ENCODE results near the gene PYM1. TPM values are rescaled to one million over a fixed set of nuclear protein-coding genes. Genes with fewer than 3 reads are reported as not detected.

Gene PYM1
- total RNA-seq, 1 experiment from 2014 or later, result 24.8 TPM

GRCh38 chr12:55940065-55940732 is 12.5 kb upstream of the PYM1 start:
- DNase-seq (ENCODE audit: low read depth, low spot score) (peak; percentile 59), ATAC-seq (peak; percentile 100)
- no TSS peak for BruUV-seq (replicated peaks)
- intact Hi-C loops (cut with micrococcal nuclease), result loop anchor here (1.0 kb wide), 1 partner anchor 120 kb away; no protein-coding TSS in a partner anchor
- H2AFZ ChIP-seq (ENCODE audit: low read depth, low read length, poor library complexity, severe bottlenecking), result no peak overlapping the region
- no peaks in the 10 kb centered on the region for H3K9me3 ChIP-seq (ENCODE audit: control insufficient read depth in 1 of 2, insufficient read depth in 1 of 2, low read depth in 1 of 2, low read length in 2 of 2)
- no peak for TF ChIP-seq ZBTB33 (IDR thresholded peaks at IDR 0.05; ENCODE audit: extremely low read depth, insufficient replicate concordance, low read length)
- TF ChIP-seq YY1 (IDR thresholded peaks at IDR 0.05; ENCODE audit: extremely low read depth, insufficient replicate concordance, low read depth, low read length), result peak; percentile 17
- peak; percentile 91 for TF ChIP-seq RAD21 (IDR thresholded peaks at IDR 0.05; ENCODE audit: low read depth)
- TF ChIP-seq CTCF (IDR thresholded peaks at IDR 0.05 in 2 of 3, conservative IDR thresholded peaks at IDR 0.05 in 1 of 3; ENCODE audit: borderline replicate concordance in 1 of 3, insufficient read depth in 1 of 3, low read depth in 2 of 3, low read length in 2 of 3), result peak; percentile 75 to 93 (median 91); a peak in 5 of 6 replicates
- no peaks in the 10 kb centered on the region for H3K27me3 ChIP-seq (ENCODE audit: insufficient read depth, low read length)
- H3K9ac ChIP-seq (ENCODE audit: low read length), result no peak overlapping the region
- peak overlapping the region; percentile 64 for H3K4me2 ChIP-seq (ENCODE audit: low read length)
- no peaks in the 10 kb centered on the region for H3K9me2 ChIP-seq (ENCODE audit: insufficient read depth)
- ChIA-PET CTCF (interaction anchor here (0.6 to 2.3 kb wide), 17 partner anchors 8 to 305 kb away, joined by 3 to 18 read pairs (median 4); partner anchors contain the start of genes DNAJC14 and RAB5B), POLR2A (interaction anchor here (1.6 kb wide), 1 partner anchor 119 kb away, joined by 4 read pairs; no protein-coding TSS in a partner anchor), RAD21 (ENCODE audit: low non-redundant PET in 1 of 2, low total read pairs in 2 of 2, uncharacterized antibody in 2 of 2, unreplicated experiment in 2 of 2) (interaction anchor here in 1 of 2 experiments (1.0 kb wide), 1 partner anchor 202 kb away, joined by 7 read pairs; no protein-coding TSS in a partner anchor)
- peaks cover 2 to 6% of the 10 kb centered on the region in 2 experiments; a peak in 2 of 4 replicates for H3K36me3 ChIP-seq (ENCODE audit: control insufficient read depth in 1 of 2, insufficient read depth in 2 of 2, low read length in 2 of 2)
- H3K27ac ChIP-seq (ENCODE audit: low read depth, low read length), result peak overlapping the region; percentile 26; the same call in 1 of the 2 replicates
- no peaks in the 10 kb centered on the region for H4K20me1 ChIP-seq (ENCODE audit: insufficient read depth)
- H3K79me2 ChIP-seq (ENCODE audit: insufficient read depth, low read length), result no peaks in the 10 kb centered on the region
- H3K4me3 ChIP-seq (replicated peaks in 1 of 2; ENCODE audit: low read depth in 1 of 2, low read length in 2 of 2), result no peak overlapping the region
- peaks cover 4 to 25% of the 10 kb centered on the region in 2 experiments for H3K4me1 ChIP-seq (ENCODE audit: control insufficient read depth in 1 of 2, insufficient read depth in 2 of 2, low read length in 2 of 2)

Measured in HCT116 (cell line).